Lung microvascular endothelial cell (primary cell): ENCODE results near the gene ANTXR1. TPM values are rescaled to one million over a fixed set of nuclear protein-coding genes. Genes with fewer than 3 reads are reported as not detected.
A peak's percentile ranks its signal among the peaks of the same experiment; 100 is the strongest.

Source experiments
- DNase-seq, 2 donors: peaks; one replicate each; pipeline versions ENCODE4 v3.0.0 to v3.0.0-alpha.2; 2010; ENCODE audit warnings: low read depth in 2 of 2
- total RNA-seq: library from RNA; depleted of rRNA; stranded (reverse); fragments of >200 nt; gene quantifications from 2 replicates; pipeline ENCODE4 v1.2.1, GENCODE V29; 2014

ANTXR1 gene
- total RNA-seq, 1 donor from 2014 or later = 0.20 TPM

- no peak for DNase-seq
Observed at GRCh38 chr2:69003731-69004130, 9.2 kb upstream of the ANTXR1 start.

- no peak for DNase-seq
Observed at GRCh38 chr2:69007169-69007568, 5.8 kb upstream of the ANTXR1 start.

- peak; percentile 7 to 42 for DNase-seq
Observed at GRCh38 chr2:69007603-69008002, 5.4 kb upstream of the ANTXR1 start.

- no peak for DNase-seq
Observed at GRCh38 chr2:69010437-69011194, 2.4 kb upstream of the ANTXR1 start.

- DNase-seq = no peak
Observed at GRCh38 chr2:69011611-69012157, 1.3 kb upstream of the ANTXR1 start.

- peak; percentile 45 to 74 for DNase-seq
Observed at GRCh38 chr2:69012310-69013141, 453 bp upstream of the ANTXR1 start.

GRCh38 chr2:69013840-69014821 is 1.2 kb downstream of the ANTXR1 start:
- peak; percentile 17 to 45 for DNase-seq

GRCh38 chr2:69017080-69017479 is 4.1 kb downstream of the ANTXR1 start:
- peak in 1 of 2 donors; percentile 38 for DNase-seq

- no peak for DNase-seq
Observed at GRCh38 chr2:69017835-69018234, 4.9 kb downstream of the ANTXR1 start.

- no peak for DNase-seq
Observed at GRCh38 chr2:69018678-69019095, 5.7 kb downstream of the ANTXR1 start.

- DNase-seq = peak in 1 of 2 donors; percentile 20
Observed at GRCh38 chr2:69020496-69021426, 7.8 kb downstream of the ANTXR1 start.

GRCh38 chr2:69021727-69022126 is 8.7 kb downstream of the ANTXR1 start:
- no peak for DNase-seq

GRCh38 chr2:69022548-69022947 is 9.6 kb downstream of the ANTXR1 start:
- DNase-seq = no peak

- no peak for DNase-seq
Observed at GRCh38 chr2:69023236-69023635, 10.3 kb downstream of the ANTXR1 start.

- DNase-seq = peak; percentile 78 to 82
Observed at GRCh38 chr2:69026026-69026425, 13.0 kb downstream of the ANTXR1 start.

GRCh38 chr2:69026691-69027459 is 13.9 kb downstream of the ANTXR1 start:
- no peak for DNase-seq

- DNase-seq = no peak
Observed at GRCh38 chr2:69030800-69031428, 17.9 kb downstream of the ANTXR1 start.

- DNase-seq = no peak
Observed at GRCh38 chr2:69031466-69031865, 18.5 kb downstream of the ANTXR1 start.

GRCh38 chr2:69032336-69032735 is 19.4 kb downstream of the ANTXR1 start:
- DNase-seq = peak in 1 of 2 donors; percentile 86
